Femur (tissue), 1 donor: Measurements from ENCODE around the gene COCH.
"Not testable (repeated sequence)": the region's sequence is repeated elsewhere in the genome, so short reads cannot be mapped to it uniquely, and the experiment has no call there.

Experiments used
- DNase-seq: peaks from one replicate; pipeline ENCODE4 v3.0.0-alpha.2; 2017

COCH gene

DNA sequence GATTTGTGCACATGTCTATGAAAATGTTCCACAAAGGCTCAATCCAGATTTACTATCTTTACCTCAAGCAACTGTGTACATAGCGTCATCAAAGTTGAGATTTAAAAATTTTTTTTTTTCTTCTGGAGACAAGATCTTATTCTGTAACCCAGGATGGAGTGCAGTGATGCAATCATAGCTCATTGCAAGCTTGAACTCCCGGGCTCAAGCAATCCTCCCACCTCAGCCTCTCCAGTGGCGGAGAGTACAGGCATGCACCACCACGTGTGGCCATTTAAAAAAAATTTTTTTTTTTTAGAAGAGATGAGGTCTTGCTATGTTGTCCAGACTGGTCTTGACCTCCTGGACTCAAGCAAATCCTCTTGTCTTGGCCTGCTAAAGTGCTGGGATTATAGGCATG, 2.3 kb downstream of the COCH start:
- DNase-seq: no peak

DNA sequence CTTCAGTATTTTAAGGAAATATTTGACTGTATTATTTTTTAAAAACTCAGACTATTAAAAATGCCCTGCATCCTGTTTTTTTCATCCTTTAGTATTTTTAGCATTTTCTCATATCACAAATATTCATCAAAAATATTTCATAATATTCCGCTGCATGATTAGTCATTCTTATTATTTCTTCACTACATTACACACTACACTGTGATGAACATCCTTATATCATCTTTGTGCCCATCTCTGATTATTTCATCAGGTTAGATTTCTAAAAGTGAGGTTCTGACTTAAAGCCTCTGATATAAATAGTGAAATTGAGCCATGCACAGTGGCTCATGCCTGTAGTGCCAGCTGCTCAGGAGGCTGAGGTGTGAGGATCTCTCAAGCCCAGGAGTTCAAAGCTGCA, 8.1 kb downstream of the COCH start:
- no peak for DNase-seq

DNA sequence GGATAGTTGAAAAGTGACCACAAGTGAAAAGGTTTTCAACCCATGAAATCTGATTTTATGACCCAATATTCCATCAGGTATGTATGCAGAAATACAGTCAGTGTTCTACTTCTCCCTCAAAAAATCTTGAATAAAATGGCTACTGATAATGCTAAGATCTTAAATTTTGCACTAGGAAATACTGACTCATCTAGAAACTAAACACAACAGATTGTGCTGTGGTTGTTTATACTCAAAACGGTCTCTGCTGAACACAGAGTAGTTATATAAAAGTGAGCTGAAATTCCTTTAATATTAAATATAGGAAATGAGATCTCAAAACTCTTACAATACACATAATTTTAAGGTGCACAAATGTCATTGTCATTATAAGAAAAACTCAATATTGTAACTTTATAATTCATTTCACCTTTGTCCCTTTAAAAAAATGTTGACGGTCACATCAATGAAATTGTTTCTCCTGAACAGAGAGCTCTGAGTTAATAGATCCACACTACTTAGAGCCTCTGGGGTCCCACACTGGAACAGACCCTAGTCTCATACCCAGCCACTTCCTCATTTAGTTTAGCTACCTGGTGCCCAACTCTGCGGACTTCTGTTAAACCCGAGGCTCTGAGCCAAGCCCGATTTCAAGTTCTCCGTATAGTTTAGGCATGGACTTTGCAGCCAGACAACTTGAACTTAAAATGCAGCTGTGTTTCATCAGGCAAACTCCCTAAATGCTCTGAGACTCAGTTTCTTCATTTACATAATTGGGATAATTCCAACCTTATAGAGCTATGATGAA, 9.3 kb downstream of the COCH start:
- no peak for DNase-seq

DNA sequence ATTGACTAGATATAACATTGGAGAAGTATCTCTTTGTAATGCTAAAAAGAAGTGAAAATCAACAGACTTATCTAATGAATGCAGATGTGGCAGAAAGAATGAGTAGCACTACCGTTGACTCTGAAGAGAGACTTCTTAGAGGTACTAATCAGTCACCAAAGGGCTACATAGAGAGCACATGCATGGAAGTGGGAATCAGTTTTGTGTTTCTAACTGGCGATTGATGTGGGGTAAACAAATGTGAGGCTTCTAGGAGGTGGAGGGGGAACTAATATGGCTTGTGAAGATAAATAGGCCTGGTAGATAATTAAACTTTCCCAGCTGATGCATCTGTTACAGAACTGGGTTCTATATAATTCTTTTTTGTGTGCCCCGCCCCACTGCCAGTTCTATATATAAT, 10.5 kb downstream of the COCH start:
- DNase-seq: no peak

DNA sequence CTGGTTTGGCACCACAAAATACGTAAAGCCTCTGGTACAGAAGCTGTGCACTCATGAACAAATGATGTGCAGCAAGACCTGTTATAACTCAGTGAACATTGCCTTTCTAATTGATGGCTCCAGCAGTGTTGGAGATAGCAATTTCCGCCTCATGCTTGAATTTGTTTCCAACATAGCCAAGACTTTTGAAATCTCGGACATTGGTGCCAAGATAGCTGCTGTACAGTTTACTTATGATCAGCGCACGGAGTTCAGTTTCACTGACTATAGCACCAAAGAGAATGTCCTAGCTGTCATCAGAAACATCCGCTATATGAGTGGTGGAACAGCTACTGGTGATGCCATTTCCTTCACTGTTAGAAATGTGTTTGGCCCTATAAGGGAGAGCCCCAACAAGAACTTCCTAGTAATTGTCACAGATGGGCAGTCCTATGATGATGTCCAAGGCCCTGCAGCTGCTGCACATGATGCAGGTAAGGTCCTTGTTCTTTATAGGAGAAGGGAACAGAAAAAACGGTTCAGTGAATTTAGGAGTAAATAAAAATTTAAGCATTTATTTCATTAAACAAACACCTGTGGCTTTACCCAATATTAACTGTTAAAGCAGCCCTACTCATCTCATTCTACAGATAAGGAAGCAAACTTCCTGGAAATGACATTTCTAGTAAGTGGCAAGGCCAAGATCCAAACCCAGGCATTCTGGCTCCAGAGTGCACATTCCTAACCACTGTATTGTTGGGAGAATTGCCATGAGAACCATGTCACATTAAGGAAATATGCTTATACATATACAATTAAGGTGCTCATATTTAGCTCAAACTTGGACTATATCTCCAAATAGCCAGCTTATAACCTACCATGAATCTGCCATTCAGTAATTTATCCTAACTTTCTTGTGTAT, 11.7 kb downstream of the COCH start:
- no peak for DNase-seq

DNA sequence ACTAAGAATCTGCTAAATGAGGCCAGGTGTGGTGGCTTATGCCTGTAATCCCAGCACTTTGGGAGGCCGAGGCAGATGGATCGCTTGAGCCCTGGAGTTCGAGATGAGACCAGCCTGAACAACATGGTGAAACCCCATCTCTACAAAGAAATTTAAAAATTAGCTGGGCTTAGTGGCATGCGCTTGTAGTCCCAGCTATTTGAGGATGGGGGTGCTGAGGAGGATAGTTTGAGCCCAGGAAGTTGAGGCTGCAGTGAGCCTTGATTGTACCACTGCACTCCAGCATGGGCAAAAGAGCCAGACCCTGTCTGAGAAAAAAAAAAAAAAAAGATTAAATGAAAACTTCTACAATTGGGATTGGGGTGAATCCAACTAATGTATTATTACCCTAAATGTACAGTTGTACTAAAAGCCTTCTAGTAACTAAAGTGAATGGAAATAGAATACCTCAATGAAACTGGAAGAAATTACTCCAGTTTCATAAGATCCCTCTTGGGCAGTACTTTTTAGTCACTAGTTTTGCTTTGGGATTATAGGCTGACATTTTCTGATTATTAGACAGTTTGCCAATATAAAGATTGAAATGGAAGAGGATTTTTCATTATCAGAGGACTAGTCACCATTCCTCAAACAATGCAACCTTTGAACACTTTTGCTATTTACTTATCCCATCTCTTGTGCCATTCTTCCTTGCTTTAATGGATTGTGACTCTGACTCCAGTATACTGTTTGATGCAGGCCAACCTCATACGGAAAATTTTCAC, 14.3 kb downstream of the COCH start:
- DNase-seq: no peak

DNA sequence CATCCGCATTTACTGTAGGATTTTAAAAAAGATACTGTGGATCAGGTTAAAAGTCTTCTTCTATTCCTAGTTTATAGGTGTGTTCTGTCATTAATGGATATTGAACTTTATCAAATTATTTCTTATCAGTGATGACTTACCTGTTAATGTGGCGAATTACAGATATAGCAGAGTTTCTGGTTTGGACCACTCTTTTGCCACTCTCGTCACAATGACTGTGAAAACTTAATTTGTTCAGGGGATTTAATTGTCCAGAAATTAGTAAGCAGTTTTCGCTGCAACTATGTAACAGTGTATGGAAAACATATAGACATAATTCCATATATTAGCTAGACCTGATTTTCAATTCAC, 14.9 kb downstream of the COCH start:
- no peak for DNase-seq

DNA sequence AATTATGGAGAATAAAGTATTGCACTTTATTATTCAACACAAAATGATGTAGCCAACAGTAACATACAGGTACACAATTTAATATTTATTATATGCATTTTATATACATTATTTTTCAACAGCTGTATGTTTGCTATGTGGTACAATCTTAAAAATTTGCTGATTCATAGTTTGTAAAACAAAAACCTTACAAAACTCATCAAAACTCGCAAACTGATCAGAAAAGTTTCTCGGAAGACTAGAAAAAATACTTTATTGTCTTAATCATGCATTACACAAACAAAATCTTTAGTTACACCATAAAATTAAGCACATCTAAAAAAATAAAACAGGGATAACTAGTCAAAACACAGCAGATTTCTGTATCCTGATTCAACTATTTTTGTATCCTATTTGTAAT, 19.5 kb downstream of the COCH start:
- no peak for DNase-seq

DNA sequence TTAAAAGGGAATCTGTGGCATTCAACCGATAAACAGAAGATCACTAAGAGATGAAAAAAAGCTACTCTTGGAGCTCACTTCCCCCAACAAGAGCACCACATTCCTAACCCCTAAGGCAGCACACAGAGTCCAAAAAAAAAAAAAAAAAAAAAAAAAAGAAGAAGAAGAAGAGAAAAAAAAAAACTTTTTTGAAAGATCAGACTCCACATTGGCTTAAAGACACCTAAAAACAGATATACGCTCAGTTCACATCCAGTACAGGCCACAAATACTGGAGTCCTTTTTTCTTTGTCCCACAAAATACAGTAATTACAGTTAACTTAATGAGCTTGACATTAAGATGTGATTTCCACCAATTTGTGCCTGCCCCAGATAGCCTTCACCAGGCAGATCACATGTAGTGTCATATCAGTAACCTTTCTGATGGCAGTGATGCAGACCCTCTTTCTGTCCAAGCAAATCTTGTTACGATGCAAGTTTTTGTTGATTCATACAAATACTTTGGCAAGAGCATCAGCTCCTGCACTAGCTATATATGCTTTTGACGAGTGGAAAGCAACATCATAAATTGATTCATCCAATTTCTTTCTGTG, 20.7 kb downstream of the COCH start:
- no peak for DNase-seq

DNA sequence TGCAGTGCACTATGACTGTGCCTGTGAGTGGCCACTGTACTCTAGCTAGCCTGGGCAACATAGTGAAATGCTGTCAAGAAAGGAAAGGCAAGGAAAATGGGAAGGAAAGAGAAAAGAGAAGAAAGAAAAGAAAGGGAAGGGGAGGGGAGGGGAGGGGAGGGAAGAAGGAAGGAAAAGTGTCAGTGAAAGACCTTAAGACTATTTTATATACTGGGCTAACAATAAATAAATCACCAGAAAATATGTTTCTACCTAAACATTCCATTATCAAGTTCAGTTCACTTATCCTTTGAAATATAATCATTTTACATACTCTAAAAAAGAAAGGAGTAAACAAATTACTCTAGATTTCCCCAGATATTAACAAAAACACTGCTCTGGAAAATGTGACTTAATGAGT, 22.1 kb downstream of the COCH start:
- no peak for DNase-seq

DNA sequence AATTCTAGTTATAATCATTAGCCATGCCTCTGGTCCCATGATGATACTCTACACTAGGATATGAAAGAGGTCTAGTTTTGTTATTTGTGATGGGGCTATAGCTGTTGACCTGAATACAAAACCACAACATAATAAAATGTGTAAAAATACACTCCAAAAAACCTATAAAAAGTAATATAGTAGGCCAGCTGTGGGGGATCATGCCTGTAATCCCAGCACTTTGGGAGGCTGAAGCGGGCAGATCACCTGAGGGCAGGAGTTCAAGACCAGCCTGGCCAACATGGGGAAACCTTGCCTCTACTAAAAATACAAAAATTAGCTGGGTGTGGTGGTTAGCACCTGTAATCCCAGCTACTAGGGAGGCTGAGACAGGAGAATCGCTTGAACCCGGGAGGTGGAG, 22.8 kb downstream of the COCH start:
- DNase-seq: not testable (repeated sequence)

DNA sequence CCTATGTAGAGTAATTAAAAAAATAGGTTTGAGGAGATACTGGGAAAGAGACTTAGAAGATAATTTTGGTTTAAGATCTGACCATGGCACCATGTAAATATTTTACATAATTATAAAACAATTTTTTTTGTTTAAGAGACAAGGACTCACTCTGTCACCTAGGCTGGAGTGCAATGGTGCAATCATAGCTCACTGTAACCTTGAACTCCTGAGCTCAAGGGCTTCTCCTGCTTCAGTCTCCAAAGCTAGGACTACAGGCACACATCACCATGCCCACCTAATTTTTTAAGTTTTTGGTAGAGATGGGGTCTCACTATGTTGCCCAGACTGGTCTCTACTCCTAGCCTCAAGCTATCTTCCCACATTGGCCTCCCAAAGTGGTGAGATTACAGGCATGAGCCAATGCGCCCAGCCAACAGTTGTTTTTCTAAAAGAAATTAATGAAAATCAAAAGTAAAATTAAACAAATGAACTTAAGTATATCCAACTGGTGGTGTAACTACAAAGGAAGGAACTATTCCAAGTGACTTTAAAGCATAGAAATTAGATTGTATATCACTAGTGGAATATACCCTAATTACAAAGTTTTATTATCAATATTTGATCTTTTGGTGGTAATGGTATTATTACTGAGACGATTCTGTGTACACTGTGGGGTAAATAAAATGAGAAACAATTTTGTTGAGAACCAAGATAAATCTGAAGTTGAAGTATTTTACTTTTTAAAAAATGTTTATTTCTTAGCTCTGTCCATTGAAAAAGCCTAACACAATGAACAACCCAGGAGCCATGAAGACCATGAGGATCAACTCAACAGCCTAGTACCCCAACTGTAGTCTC, 29.1 kb downstream of the COCH start:
- DNase-seq: no peak

DNA sequence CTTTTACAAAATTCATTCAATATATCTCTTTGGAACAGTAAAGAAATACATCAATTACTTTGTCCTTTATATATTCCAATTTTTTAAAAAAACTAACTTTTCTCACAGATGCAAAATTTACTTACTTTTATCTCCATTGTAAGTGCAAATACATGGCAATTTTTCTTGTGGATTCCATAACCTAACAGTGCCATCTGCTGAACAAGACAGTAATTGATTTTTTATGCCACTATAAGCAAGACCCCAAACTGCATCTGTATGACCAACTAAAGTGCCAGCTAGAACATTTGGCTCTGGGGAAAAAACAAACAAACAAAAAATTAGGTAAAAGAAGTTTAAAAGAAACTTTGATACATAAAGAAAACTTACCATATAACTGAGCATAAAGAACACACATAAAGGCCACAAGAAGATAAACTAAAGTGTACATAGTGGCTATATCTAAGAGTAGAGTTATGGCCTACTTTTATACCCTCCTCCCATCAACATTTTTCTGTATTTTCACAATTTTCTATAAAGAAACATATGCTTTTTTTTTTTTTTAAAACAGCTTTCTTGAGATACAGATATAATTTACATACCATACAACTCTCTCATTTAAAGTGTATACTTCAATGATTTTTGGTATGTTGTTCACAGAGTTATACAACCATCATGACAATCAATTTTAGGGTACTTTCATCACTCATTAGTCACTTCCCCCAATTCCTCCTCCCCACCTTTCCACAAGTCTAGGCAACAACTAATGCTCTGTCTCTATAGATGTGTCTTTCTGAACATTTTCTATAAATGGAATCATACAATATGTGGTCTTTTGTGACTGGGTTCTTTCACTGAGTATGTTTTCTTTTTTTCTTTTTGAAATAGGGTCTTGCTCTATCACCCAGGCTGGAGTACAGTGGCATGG, 32.6 kb downstream of the COCH start:
- no peak for DNase-seq

DNA sequence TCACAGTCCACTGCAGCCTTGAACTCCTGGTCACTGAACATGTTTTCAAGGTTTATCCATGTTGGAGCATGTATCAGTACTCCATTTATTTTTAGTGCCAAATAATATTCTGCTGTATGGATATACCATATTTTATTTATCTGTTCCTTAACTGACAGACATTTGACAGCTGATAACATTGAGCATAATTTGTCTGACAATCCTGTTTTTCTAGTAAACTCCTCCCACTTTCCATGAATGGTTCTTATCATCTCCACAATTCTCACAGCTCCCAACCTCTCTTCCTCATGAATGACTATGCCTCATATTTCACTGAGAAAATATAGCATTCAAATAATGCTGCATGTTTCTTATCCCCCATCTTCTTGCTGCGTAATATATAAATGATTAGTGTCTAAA, 33.3 kb downstream of the COCH start:
- DNase-seq: no peak

DNA sequence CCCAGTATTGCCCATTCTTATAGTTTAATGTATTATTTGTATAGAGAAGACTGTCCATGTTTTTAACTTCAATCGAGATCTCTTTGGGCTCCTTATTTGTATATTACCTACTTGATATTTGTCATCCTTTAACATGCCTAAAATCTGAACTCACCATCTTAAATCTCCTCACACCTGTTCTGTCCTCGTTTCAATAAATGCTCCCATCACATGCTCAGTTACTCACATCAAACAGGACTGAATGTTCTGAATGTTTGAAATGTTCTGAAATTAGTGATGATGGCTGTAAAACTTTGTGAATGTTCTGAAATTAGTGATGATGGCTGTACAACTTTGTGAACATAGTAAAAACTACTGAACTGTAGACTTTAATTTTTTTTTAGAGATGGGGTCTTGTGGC, 34.5 kb downstream of the COCH start:
- no peak for DNase-seq

DNA sequence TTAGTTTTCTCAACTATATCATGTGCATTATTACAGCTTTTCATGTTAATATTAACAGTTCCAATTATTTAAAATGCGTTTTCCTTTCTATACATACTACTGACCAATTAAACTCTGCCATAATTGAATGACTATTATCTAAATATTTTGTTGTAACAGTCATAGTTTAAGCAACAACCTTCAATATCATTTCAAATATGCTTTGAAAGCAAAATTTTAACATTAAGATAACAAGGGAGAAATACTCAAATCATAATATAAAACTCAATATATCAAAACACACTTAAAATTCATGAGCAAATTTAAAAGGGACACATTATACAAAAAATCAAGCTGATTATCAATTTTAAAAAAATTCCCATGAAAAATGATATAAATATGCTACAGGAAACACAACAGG, 40.5 kb downstream of the COCH start:
- DNase-seq: no peak

DNA sequence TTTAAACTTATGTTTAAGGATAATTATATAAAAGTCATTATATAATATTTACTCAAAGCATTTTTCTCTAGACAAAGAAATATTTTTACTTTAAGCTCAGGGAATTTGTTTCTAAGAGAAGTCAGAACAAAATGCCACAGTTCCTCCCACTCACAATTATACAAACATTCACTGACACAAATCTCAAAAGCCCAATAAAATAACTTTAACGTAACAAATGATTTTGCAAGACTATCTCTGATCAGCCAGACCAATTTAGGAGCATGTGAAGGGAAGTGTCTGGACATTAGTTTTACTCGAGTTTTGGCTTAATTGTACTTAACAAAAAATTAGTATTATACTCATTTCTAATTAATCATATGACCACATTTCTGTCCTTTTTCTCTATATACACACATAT, 41.2 kb downstream of the COCH start:
- DNase-seq: no peak

DNA sequence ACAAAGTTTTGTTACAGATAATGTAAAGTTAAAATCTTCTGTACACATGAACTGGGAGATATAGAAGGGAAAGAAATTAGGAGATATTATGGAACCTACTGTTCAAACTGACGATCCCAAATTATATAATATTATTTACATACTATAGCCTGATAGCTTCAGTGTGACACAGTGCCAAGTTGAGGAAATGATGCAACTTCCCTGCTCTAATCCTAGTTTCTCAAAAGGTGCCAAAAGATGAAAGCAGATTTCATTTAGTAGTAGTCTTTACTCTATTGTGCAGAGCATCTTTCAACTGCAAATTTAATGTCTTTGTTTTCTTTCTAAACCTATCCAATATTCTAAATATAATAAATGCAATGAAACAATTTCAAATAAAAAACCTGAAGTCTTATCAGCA, 46.9 kb downstream of the COCH start:
- no peak for DNase-seq

DNA sequence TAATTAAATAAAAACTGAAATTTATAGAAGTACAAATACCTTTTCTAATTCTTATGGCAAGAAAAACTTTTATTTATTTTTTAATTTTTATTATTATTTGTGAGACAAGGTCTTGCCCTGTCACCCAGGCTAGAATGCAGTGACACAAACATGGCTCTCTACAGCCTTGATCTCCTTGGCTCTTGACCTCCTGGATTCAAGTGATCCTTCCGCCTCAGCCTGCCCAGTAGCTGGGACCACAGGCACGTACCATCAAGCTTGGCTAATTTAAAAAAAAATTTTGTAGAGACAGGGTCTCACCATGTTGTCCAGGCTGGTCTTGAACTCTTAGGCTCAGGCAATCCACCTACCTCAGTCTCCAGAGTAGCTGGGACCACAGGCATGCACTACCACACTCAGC, 47.4 kb downstream of the COCH start:
- no peak for DNase-seq

DNA sequence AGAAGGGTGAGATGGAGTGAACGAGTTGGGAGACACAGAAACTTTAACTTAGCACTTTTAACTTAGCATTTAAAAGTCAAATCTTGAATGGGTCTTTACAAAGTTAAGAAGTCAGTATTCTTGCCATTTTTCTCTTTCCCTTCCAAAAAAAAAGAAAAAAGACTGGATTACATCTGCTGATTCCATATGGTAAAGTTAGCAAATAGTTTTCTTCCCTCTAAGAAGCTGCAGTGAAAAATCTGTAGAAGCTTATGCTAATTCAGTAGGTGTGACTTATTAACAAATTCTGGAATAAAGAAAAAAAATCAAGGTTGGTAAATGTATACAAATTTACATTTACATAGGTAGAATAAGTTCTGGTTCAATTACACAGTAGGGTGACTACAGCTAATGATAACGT, 50.9 kb downstream of the COCH start:
- DNase-seq: no peak

DNA sequence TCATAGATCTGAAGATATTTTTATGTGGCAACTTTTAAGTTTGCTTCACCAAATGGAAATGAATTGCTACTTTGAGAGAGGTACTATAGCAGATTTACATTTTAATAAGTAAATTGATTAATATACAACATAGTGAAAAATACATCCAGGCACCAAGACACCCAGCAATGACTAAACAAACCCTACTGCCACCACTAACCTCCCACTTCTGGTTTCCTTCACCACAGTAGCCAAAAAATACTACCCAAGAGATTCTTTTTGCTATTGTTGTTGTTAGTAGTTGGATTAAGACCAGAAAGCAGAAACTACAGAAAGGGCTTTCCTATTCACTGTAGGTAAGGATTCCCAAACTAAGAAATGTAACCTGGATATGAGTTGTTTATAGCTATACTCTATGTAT, 54.1 kb downstream of the COCH start:
- DNase-seq: no peak
